ENCODE data around the gene AADAT.
A peak's percentile ranks its signal among the peaks of the same experiment; 100 is the strongest.

Gene AADAT

DNA sequence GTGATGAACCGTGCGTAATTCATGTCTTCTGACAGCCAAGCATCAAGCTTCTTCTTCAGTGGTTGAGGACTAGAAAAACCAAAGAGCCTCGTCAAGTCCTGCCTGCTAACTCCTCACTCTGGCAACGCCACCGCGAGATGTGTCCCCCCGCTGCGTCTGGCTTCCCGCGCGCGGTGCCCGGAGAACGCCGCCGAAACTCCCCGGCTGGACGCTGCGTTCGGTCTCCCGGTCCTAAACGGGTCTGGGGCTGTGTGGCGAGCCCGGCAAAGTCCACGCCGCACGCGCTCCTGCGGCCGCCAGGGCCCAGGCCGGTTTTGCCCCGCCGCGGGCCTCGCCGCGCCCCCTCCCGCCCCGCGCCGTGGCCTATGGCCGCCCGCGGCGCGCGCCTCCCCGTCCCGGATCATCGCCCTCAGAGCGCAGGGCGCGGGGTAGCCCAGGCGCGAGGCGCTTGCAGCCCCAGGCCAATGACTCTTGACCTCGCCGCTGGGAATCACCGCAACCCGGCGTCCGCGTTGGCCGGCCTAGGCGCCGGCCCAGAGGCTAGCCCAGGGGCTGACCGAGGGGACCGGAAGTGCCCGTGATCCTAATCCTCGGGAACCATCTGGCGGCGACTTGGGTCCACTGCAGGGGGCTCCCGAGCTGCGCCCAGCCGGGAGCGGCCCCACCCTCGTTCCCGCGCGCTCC lies at the start of gene AADAT:
TSS of gene AADAT (minus strand) at position 289 of the 684 bp plus-strand sequence. CDS start at position 23, 266 bp downstream.
- TF ChIP-seq ZFX (IDR thresholded peaks at IDR 0.05): peak; percentile 92
- TF ChIP-seq, protein P1, sequence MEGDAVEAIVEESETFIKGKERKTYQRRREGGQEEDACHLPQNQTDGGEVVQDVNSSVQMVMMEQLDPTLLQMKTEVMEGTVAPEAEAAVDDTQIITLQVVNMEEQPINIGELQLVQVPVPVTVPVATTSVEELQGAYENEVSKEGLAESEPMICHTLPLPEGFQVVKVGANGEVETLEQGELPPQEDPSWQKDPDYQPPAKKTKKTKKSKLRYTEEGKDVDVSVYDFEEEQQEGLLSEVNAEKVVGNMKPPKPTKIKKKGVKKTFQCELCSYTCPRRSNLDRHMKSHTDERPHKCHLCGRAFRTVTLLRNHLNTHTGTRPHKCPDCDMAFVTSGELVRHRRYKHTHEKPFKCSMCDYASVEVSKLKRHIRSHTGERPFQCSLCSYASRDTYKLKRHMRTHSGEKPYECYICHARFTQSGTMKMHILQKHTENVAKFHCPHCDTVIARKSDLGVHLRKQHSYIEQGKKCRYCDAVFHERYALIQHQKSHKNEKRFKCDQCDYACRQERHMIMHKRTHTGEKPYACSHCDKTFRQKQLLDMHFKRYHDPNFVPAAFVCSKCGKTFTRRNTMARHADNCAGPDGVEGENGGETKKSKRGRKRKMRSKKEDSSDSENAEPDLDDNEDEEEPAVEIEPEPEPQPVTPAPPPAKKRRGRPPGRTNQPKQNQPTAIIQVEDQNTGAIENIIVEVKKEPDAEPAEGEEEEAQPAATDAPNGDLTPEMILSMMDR (conservative IDR thresholded peaks at IDR 0.05): peak; percentile 82
- H3K27ac ChIP-seq: peak within 1 kb of the TSS; percentile 99

DNA sequence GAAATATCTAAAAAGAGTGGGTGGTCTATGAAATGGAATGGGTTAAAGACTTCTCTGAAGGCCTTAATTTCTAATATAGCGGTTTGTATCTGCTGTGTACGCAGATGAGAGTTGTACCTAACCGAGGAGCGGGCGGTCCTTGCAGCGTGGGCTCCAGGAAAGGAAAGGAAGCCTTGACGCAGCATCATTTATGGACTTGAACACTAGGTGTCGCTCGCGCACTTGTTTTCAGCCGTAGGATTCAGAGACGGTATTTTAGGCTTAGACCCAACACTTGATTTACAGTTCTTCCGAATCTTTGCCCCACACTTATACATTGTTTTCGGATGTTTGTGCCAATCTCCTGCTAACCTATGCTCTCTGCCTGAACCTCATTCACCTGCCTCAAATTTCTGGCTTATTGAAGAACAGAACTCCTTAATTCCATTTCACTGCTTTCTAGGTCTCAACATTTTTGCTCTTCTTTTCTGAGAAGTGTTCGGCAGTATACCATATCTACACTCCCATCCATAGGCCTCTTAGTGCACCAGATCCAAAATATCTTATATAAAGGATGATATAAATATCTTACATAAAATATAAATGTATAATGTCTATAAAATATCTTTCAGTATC lies 48.9 kb upstream of the AADAT start:
- TF ChIP-seq ZFX (IDR thresholded peaks at IDR 0.05): no peak
- TF ChIP-seq, protein P1 (conservative IDR thresholded peaks at IDR 0.05): peak; percentile 80
- no peak overlapping the region for H3K27ac ChIP-seq

DNA sequence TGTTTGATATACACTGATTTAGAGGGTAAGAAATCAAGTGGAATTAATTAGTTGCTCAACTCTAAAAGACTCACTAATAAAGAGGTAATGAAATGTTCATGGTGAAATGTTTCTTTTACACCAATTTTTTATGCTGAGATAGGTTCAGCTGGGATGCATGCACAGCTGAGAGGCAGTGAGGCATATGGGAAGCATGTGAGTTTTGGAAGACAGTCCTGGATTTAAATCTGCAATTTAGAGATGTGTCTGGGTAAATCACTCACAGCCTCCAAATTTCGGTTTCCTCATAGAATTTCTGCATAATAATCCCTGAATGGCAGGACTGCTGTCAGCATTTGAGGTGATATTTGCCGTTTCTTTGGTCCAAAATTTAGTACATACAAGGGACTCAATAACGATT lies 48.2 kb upstream of the AADAT start:
- TF ChIP-seq, protein P1 (conservative IDR thresholded peaks at IDR 0.05): no peak
- no peak for TF ChIP-seq ZFX (IDR thresholded peaks at IDR 0.05)
- H3K27ac ChIP-seq: no peak overlapping the region

DNA sequence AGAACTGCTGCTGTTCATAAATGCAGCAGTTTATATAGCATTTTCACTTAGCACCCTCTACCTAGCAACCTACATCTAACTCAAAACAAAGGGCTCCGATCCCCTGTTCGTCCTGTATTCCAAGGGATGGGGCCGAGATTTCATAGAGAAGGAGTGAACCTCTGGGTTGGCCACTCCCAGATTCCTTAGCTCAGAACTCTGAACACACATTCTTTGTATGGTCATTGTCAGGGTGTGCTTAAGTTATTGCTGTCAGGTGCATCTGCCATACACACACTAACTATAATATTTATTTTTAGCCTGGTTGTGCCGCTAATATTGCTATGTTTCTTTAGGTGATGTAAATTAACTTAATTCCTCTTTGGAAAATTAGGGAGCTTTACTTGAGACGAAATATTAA lies 47.7 kb upstream of the AADAT start:
- no peak overlapping the region for H3K27ac ChIP-seq
- TF ChIP-seq, protein P1 (conservative IDR thresholded peaks at IDR 0.05): no peak
- no peak for TF ChIP-seq ZFX (IDR thresholded peaks at IDR 0.05)

DNA sequence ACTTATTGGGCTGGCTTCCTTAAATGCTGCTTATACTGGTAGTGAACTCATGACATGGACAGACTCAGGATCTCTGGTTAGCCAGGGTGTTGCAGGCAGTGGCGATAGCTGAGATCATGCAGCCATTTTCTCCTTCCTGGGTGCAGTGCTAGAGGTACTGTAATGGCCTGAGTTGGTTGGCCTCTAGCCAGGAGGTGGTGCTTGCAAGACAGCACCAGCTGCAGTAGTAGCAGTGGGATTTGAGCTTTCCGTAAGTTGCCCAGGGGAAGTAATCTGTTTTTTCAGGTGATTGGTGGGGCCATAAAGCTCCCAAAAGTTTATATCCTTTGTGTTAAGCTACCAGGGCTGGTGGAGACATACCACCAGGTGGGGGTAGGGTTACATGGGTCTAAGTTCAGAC lies 45.1 kb upstream of the AADAT start:
- H3K27ac ChIP-seq: no peak overlapping the region
- no peak for TF ChIP-seq ZFX (IDR thresholded peaks at IDR 0.05)
- TF ChIP-seq, protein P1 (conservative IDR thresholded peaks at IDR 0.05): no peak

DNA sequence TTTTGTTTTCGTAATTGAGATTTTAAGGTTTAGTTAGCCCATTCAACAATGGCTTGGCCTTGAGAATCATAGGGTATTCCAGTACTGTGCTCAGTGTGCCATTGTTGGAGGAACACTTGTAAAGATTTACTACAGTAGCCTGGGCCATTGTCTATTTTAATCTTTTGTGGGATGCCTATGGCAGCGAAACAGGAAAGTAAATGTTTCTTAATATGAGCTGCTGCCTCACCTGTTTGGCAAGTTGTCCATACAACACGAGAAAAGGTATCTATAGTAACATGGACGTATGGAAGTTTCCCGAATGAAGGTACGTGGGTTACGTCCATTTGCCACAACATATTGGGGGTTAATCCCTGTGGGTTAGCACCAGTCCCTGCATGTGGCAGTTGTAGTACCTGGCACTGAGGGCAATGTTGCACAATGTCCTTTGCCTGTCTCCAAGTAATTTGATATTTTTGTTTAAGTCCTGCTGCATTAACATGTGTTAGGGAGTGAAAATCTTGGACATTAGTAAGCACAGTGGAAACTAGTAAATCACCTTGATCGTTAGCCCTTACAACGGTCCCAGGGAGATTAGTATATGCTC lies 38.6 kb upstream of the AADAT start:
- H3K27ac ChIP-seq: no peak overlapping the region
- TF ChIP-seq, protein P1 (conservative IDR thresholded peaks at IDR 0.05): no peak
- no peak for TF ChIP-seq ZFX (IDR thresholded peaks at IDR 0.05)

DNA sequence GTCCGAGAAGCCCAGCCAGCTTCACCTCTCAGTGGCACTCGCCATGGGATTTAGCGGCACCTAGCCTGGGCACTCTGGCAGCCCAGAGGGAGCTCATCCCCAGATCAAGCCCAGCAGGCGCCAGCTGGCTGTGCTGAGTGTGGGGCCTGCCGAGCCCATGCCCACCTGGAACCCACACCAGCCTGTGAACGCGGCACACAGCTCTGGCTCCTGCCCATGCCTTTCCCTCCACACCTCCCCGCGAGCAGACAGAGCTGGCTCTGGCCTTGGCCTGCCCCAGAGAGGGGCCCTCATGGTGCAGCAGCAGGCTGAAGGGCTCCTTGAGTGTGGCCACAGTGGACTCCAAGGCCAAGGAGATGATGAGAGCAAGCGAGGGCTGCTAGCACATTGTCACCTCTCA lies 38.0 kb upstream of the AADAT start:
- H3K27ac ChIP-seq: no peak overlapping the region
- TF ChIP-seq ZFX (IDR thresholded peaks at IDR 0.05): no peak
- TF ChIP-seq, protein P1 (conservative IDR thresholded peaks at IDR 0.05): no peak
